T47D (cell line): ENCODE data around the gene VLDLR.

ENCODE experiments used
- DNase-seq, 2 experiments: peaks; one replicate each; pipeline versions ENCODE4 v3.0.0 to v3.0.0-alpha.2; 2011 to 2012; ENCODE audit warnings: low read depth in 1 of 2, low spot score in 1 of 2
- JUND ChIP-seq: IDR thresholded peaks from 2 replicates; pipeline ENCODE4 v1.6.1; 2012; ENCODE audit warnings: low read depth
- in situ Hi-C: cut with HindIII; loops from 2 replicates; pipeline ENCODE4 v1.10.0; 2016; ENCODE audit warnings: low sequenced_read_pairs, low pct_unique_long_range_greater_than_20kb

The VLDLR gene

DNA sequence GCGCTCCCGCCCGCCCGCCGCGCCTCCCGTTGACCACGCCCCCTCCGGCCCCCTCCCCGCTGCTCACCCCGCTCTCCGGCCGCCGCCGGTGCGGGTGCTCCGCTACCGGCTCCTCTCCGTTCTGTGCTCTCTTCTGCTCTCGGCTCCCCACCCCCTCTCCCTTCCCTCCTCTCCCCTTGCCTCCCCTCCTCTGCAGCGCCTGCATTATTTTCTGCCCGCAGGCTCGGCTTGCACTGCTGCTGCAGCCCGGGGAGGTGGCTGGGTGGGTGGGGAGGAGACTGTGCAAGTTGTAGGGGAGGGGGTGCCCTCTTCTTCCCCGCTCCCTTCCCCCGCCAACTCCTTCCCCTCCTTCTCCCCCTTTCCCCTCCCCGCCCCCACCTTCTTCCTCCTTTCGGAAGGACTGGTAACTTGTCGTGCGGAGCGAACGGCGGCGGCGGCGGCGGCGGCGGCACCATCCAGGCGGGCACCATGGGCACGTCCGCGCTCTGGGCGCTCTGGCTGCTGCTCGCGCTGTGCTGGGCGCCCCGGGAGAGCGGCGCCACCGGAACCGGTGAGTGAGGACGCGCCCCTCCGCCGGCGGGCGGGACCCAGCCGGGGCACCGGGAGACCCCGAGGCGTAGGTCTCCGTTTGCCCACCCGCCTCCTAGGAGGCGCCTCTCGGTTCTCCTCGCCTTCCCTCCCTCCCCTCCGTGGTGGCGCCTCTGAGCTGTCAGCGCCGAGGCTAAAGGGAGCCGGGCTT is at the start of gene VLDLR:
VLDLR (plus strand) TSS at position 66 of the 739 bp plus-strand sequence; CDS start at position 469, 403 bp downstream.
- DNase-seq: peak in 1 of 2 experiments; percentile 31
- in situ Hi-C loops: no loop called here

GRCh38 chr9:2574203-2574602 is 47.4 kb upstream of the VLDLR start:
- in situ Hi-C loops: no loop called here
- DNase-seq: no peak
- no peak for TF ChIP-seq JUND

More for the DNA sequence above, at the start of gene VLDLR:
- TF ChIP-seq JUND: no peak

DNA sequence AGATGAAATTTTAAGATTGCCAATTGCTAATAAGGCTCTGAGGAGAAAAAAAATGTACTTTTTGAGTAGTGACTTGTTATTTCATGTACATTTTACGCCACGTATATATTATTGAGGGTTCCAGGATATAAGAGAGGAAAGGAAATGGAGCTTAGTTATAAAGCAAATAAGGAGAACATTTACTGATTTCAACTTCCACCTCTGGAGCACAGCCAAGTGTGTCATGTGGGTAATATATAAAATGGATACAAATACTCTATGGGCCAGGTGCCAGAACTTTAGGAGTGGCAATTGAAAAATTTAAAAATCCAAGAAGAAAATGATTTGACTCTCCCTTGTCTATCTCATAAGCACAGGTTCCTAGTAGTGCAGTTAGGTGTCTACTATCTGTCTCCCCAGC is 45.0 kb upstream of the VLDLR start:
- no peak for DNase-seq
- TF ChIP-seq JUND: no peak
- in situ Hi-C loops: no loop called here

- in situ Hi-C loops: no loop called here
- TF ChIP-seq JUND: no peak
- DNase-seq: no peak
Measured at GRCh38 chr9:2583308-2584013, 38.1 kb upstream of the VLDLR start.

DNA sequence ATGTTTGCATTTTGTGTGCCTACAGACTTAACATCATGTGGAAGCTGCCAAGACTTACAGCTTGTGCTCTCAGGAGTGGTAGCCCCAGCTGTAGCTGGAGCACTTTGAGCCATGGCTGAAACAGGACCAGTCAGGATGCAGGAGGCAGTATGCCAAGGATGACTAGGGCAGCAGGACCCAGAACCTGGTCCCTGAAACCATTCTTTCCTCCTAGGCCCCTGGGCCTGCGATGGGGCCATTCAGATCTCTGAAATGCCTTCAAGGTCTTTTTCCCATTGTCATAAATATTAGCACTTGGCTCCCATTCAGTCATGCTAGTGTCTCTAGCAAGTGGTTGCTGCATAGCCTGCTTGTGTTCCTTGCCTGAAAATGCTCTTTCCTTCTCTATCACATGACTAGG is 29.6 kb upstream of the VLDLR start:
- DNase-seq: no peak
- in situ Hi-C loops: no loop called here
- no peak for TF ChIP-seq JUND

GRCh38 chr9:2593744-2594143 is 27.8 kb upstream of the VLDLR start:
- no peak for DNase-seq
- in situ Hi-C loops: no loop called here
- TF ChIP-seq JUND: no peak

DNA sequence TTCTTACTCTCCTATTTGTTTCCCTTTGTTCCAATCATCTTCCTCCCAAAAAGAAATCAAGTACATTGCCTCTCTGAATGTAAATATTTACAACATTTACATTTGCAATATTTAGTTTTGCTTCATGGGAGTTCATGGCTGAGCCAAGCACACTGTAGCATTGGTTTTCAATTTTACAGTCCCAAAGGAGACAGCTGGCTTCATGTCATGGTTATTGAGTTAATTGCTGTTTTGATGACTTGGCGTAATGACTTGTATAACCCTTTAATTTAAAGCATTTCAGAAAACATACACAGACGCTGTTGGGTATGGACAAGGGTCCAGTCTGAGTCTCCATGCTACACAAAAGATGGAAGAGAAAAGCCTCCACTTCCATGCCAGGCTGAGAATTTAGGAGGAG is 25.6 kb upstream of the VLDLR start:
- DNase-seq: no peak
- in situ Hi-C loops: no loop called here

DNA sequence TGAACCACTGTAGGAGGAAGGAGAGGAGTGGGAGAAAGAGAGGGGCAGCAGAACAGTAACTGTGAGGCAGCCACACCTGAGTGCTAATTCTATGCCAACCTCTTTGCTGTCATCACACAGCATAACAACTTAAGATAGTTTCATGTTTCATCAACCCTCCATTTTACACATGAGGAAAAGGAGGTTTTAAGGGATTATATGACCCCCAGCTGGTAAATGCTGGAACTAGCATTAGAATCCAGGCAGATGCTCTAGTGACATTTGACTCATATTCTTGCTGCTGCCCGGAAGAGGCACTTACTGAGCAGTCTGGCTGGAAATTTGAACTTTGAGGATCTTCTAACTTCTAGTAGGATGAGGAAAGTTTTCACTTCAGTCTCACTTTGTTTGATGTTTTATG is 24.1 kb upstream of the VLDLR start:
- peak in 1 of 2 experiments; percentile 5 for DNase-seq
- no peak for TF ChIP-seq JUND
- in situ Hi-C loops: no loop called here

More for the DNA sequence above, 25.6 kb upstream of the VLDLR start:
- TF ChIP-seq JUND: no peak

- in situ Hi-C loops: no loop called here
- DNase-seq: no peak
Measured at GRCh38 chr9:2599896-2600295, 21.7 kb upstream of the VLDLR start.

DNA sequence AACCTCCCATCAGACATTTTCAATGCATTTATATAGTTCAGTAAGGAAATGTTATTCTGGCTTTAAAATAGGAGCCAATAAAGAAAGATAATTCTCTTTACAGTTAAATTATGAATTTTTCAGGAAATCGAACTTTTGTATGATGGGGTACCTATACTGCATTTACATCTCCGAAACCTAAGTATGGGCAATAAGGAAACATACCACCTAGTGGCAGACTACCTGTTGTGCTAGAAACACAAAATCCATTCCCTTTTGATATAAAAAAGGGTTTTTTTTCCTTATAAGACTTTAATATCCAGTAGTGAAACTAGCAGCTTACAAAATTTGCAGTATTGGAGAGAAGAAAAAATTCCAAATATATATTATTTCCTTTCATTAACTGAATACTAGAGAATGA is 21.3 kb upstream of the VLDLR start:
- TF ChIP-seq JUND: no peak
- no peak for DNase-seq
- in situ Hi-C loops: no loop called here

More at GRCh38 chr9:2599896-2600295, 21.7 kb upstream of the VLDLR start:
- no peak for TF ChIP-seq JUND

DNA sequence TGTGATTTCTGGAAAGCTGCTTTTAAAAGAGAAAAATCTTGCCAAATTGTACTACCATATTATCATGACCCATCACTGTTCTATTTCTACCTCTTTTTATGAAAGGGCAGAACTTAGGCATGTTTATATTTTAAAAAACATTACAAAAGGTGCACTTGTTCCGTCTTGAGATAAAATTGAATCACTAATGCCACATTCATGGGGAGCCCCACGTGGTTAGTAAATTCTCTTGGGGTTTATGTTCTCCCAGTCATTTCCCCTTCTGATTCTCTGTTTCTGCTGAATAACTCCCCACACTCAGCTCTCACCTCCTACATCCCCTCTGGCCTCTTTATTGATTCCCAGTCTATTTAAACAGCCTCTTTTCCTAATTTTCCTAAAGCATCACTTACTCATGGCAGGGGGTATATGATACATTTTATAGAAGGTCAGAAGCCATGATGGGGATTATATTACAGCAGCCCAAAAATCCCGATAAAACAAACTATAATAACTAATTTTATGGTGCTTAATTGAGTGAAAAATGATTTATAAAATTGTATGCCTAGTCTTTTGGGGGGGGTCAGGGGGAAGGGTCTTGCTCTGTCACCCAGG is 19.7 kb upstream of the VLDLR start:
- no peak for TF ChIP-seq JUND
- in situ Hi-C loops: no loop called here
- no peak for DNase-seq

- TF ChIP-seq JUND: no peak
- DNase-seq: no peak
- in situ Hi-C loops: no loop called here
Measured at GRCh38 chr9:2602704-2603116, 18.9 kb upstream of the VLDLR start.

GRCh38 chr9:2603621-2604020 is 18.0 kb upstream of the VLDLR start:
- in situ Hi-C loops: no loop called here
- no peak for TF ChIP-seq JUND
- DNase-seq: no peak

DNA sequence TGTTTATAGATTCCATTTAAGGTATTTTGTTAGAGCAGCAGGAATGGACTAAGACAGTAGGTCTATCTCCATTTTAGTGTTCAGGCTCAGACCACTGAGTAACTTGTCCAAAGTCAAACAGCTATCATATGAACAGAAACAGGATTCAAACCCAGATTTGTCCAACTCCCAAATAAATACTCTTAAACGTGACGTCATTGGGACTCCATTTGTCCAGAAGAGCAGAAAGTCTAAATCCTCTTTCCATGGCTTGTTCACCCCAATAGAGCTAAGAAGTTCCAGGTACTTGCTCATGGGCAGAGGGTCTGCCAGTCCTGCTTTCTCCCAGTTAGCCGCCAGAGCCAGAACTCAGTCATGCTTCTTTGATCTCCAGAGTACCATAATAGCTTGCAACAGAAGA is 16.3 kb upstream of the VLDLR start:
- in situ Hi-C loops: no loop called here
- no peak for TF ChIP-seq JUND
- DNase-seq: no peak
